Bronchial epithelial cell (primary cell): Measurements from ENCODE around the gene KCNJ18. TPM values are rescaled to one million over a fixed set of nuclear protein-coding genes. Genes with fewer than 3 reads are reported as not detected.
"Not testable (repeated sequence)": the region's sequence is repeated elsewhere in the genome, so short reads cannot be mapped to it uniquely, and the experiment has no call there.

Experiments used
- DNase-seq: peaks from one replicate; pipeline ENCODE4 v3.0.0-alpha.2; 2010; ENCODE audit warnings: low read depth
- FAIRE-seq: peaks from 2 replicates; lab custom pipeline; 2011; peaks lifted over from hg19 to GRCh38; lab: Jason Lieb, UNC
- H3K27me3 ChIP-seq: 2 replicates; pipeline ENCODE4 v1.5.1; 2011; ENCODE audit warnings: low read length; ENCODE audit not compliant: control insufficient read depth, insufficient read depth
- H3K36me3 ChIP-seq: 2 replicates; pipeline ENCODE4 v1.5.1; 2011; ENCODE audit warnings: low read length; ENCODE audit not compliant: control insufficient read depth, insufficient read depth
- H3K4me3 ChIP-seq: 2 replicates; pipeline ENCODE4 v1.5.1; 2011; ENCODE audit warnings: mild to moderate bottlenecking, low read depth, low read length, control low read depth
- CTCF ChIP-seq: IDR thresholded peaks from 2 replicates; pipeline ENCODE4 v1.5.1; 2011; ENCODE audit warnings: mild to moderate bottlenecking, moderate library complexity, low read length, control low read depth, inconsistent platforms; ENCODE audit not compliant: insufficient read depth, severe bottlenecking
- total RNA-seq: library from RNA; depleted of rRNA; stranded (reverse); fragments of >200 nt; gene quantifications from 2 replicates; pipeline ENCODE4 v1.2.1, GENCODE V29; 2014

Gene KCNJ18
- total RNA-seq, 1 donor from 2014 or later: not detected

- DNase-seq, H3K36me3 ChIP-seq, H3K27me3 ChIP-seq, H3K4me3 ChIP-seq, FAIRE-seq: not testable (repeated sequence)
These were observed 24.8 kb upstream of the KCNJ18 start for GRCh38 chr17:21667413-21668117.

- not testable (repeated sequence) for H3K4me3 ChIP-seq, FAIRE-seq, DNase-seq, H3K36me3 ChIP-seq, H3K27me3 ChIP-seq
These were observed 24.2 kb upstream of the KCNJ18 start for GRCh38 chr17:21668118-21668488.

- not testable (repeated sequence) for H3K36me3 ChIP-seq, DNase-seq, H3K4me3 ChIP-seq, FAIRE-seq, H3K27me3 ChIP-seq
These were observed 23.4 kb upstream of the KCNJ18 start for GRCh38 chr17:21668746-21669508.

- not testable (repeated sequence) for FAIRE-seq, DNase-seq, H3K27me3 ChIP-seq, H3K36me3 ChIP-seq, H3K4me3 ChIP-seq
These were observed 22.5 kb upstream of the KCNJ18 start for GRCh38 chr17:21669616-21670360.

- H3K4me3 ChIP-seq, H3K36me3 ChIP-seq, FAIRE-seq, H3K27me3 ChIP-seq, DNase-seq: not testable (repeated sequence)
These were observed 21.8 kb upstream of the KCNJ18 start for GRCh38 chr17:21670361-21671155.

- FAIRE-seq, H3K36me3 ChIP-seq, DNase-seq, H3K4me3 ChIP-seq, H3K27me3 ChIP-seq: not testable (repeated sequence)
These were observed 20.9 kb upstream of the KCNJ18 start for GRCh38 chr17:21671437-21671836.

- not testable (repeated sequence) for H3K4me3 ChIP-seq, H3K36me3 ChIP-seq, DNase-seq, H3K27me3 ChIP-seq, FAIRE-seq
These were observed 20.5 kb upstream of the KCNJ18 start for GRCh38 chr17:21671871-21672270.

- FAIRE-seq, DNase-seq, H3K27me3 ChIP-seq, H3K4me3 ChIP-seq, H3K36me3 ChIP-seq: not testable (repeated sequence)
These were observed 18.7 kb upstream of the KCNJ18 start for GRCh38 chr17:21673451-21674241.

GRCh38 chr17:21674242-21674731 is 18.0 kb upstream of the KCNJ18 start:
- no peak for DNase-seq
- TF ChIP-seq CTCF: no peak
- Histone ChIP-seq H3K4me3 (no peak overlapping the region), H3K27me3 (no peaks in the 10 kb centered on the region), H3K36me3 (no peaks in the 10 kb centered on the region)
- no peak for FAIRE-seq

- DNase-seq, FAIRE-seq, H3K27me3 ChIP-seq, H3K36me3 ChIP-seq, H3K4me3 ChIP-seq: not testable (repeated sequence)
These were observed 17.2 kb upstream of the KCNJ18 start for GRCh38 chr17:21674891-21675738.

- not testable (repeated sequence) for H3K27me3 ChIP-seq, DNase-seq, H3K36me3 ChIP-seq, H3K4me3 ChIP-seq, FAIRE-seq
These were observed 16.6 kb upstream of the KCNJ18 start for GRCh38 chr17:21675739-21676130.
